SK-N-SH (cell line): ENCODE results near the gene PGAM2. TPM values are rescaled to one million over a fixed set of nuclear protein-coding genes. Genes with fewer than 3 reads are reported as not detected.

ENCODE experiments used
- CTCF ChIA-PET: fragments of 300-600, 350-600 bp; formaldehyde crosslinking; extraction: SDS; loops from one replicate; lab custom pipeline; 2021; lab: Yijun Ruan, JAX
- POLR2A ChIA-PET: fragments of 350-600 bp; sonication (Branson Sonifier 250); formaldehyde crosslinking; extraction: SDS; loops from one replicate; lab custom pipeline; 2020; ENCODE audit warnings: antibody characterized with exemption, inconsistent platforms; lab: Yijun Ruan, JAX
- DNase-seq: peaks from one replicate; pipeline ENCODE4 v3.0.0; 2012
- H2AFZ ChIP-seq: fragments of 200-600 bp; sonication (generic); 2 replicates; pipeline ENCODE4 v1.8.1; 2016; ENCODE audit warnings: antibody characterized with exemption, mild to moderate bottlenecking, low read depth
- H3F3A ChIP-seq: fragments of 200-600 bp; sonication (generic); replicated peaks from 2 replicates; pipeline ENCODE3; 2016; ENCODE audit warnings: antibody characterized with exemption, mild to moderate bottlenecking; ENCODE audit not compliant: insufficient read depth
- H3K27ac ChIP-seq, 2 experiments: fragments of 200-500 bp in 1 of 2; fragments of 200-600 bp in 1 of 2; sonication (Bioruptor generic) in 1 of 2; sonication (generic), shearing (Covaris generic) in 1 of 2; 2 replicates each; pipeline versions ENCODE4 v1.5.1 to v1.6.1; 2014 to 2016; ENCODE audit warnings: low read depth in 2 of 2, inconsistent platforms in 1 of 2, low read length in 1 of 2, mild to moderate bottlenecking in 1 of 2, mixed read lengths in 1 of 2
- H3K27me3 ChIP-seq: fragments of 200-600 bp; sonication (generic), shearing (Covaris generic); 2 replicates; pipeline ENCODE4 v1.6.1; 2016; ENCODE audit warnings: mixed run types; ENCODE audit not compliant: insufficient read depth
- H3K36me3 ChIP-seq, 2 experiments: fragments of 200-500 bp in 1 of 2; fragments of 200-600 bp in 1 of 2; sonication (Bioruptor generic) in 1 of 2; sonication (generic) in 1 of 2; replicated peaks in 1 of 2; 2 replicates each; pipeline versions ENCODE3 to v1.5.1; 2014 to 2016; ENCODE audit warnings: low read length in 1 of 2, mild to moderate bottlenecking in 1 of 2; ENCODE audit not compliant: insufficient read depth in 2 of 2, control insufficient read depth in 1 of 2
- H3K4me1 ChIP-seq, 2 experiments: fragments of 200-500 bp in 1 of 2; fragments of 200-600 bp in 1 of 2; sonication (Bioruptor generic) in 1 of 2; sonication (generic), shearing (Covaris generic) in 1 of 2; 2 replicates each; pipeline versions ENCODE4 v1.5.1 to v1.6.1; 2014 to 2016; ENCODE audit warnings: low read depth in 1 of 2, low read length in 1 of 2, mixed run types in 1 of 2; ENCODE audit not compliant: insufficient read depth in 2 of 2, control insufficient read depth in 1 of 2
- H3K4me2 ChIP-seq: fragments of 200-600 bp; sonication (generic), shearing (Covaris generic); 2 replicates; pipeline ENCODE4 v1.6.1; 2017; ENCODE audit warnings: mixed run types
- H3K4me3 ChIP-seq, 2 experiments: fragments of 200-500 bp in 1 of 2; fragments of 200-600 bp in 1 of 2; sonication (Bioruptor generic) in 1 of 2; sonication (generic), shearing (Covaris generic) in 1 of 2; 2 replicates each; pipeline versions ENCODE4 v1.5.1 to v1.8.1; 2014 to 2016; ENCODE audit warnings: low read depth in 2 of 2, inconsistent platforms in 1 of 2, low read length in 1 of 2, mild to moderate bottlenecking in 1 of 2, mixed read lengths in 1 of 2, moderate library complexity in 1 of 2
- H3K79me2 ChIP-seq: fragments of 200-600 bp; sonication (generic); 2 replicates; pipeline ENCODE4 v1.8.1; 2017; ENCODE audit warnings: mild to moderate bottlenecking; ENCODE audit not compliant: insufficient read depth
- H3K9ac ChIP-seq: fragments of 200-600 bp; sonication (generic); 2 replicates; pipeline ENCODE4 v1.6.1; 2017; ENCODE audit warnings: mixed run types
- H3K9me2 ChIP-seq: fragments of 200-600 bp; sonication (generic); 2 replicates; pipeline ENCODE4 v1.6.1; 2017; ENCODE audit warnings: mixed run types
- H3K9me3 ChIP-seq: fragments of 200-600 bp; sonication (generic); 2 replicates; pipeline ENCODE4 v1.6.1; 2017; ENCODE audit warnings: mixed run types, mild to moderate bottlenecking, moderate library complexity
- H4K20me1 ChIP-seq: fragments of 200-600 bp; sonication (generic); 2 replicates; pipeline ENCODE4 v1.6.1; 2017; ENCODE audit warnings: mild to moderate bottlenecking, mixed run types; ENCODE audit not compliant: insufficient read depth
- CHD2 ChIP-seq: fragments of 150-350 bp; IDR thresholded peaks from 2 replicates; pipeline ENCODE4 v1.6.1; 2018; ENCODE audit warnings: low read length; ENCODE audit not compliant: partially characterized antibody
- ELF1 ChIP-seq: IDR thresholded peaks from 2 replicates; pipeline ENCODE4 v1.4.0; 2012
- EP300 ChIP-seq, 2 experiments: IDR thresholded peaks; 2 replicates each; pipeline versions ENCODE4 v1.4.0 to v1.6.1; 2012; ENCODE audit warnings: borderline replicate concordance in 1 of 2, low read depth in 1 of 2, low read length in 1 of 2
- FOXJ3 ChIP-seq: sonication (generic); formaldehyde crosslinking; IDR thresholded peaks from 2 replicates; pipeline ENCODE4 v1.5.1; 2020; ENCODE audit warnings: mild to moderate bottlenecking, missing genetic modification reagents
- FOXM1 ChIP-seq: IDR thresholded peaks from 2 replicates; pipeline ENCODE4 v1.4.0; 2012; ENCODE audit warnings: low read depth, mild to moderate bottlenecking
- GATA2 ChIP-seq: sonication (generic); formaldehyde crosslinking; IDR thresholded peaks from 2 replicates; pipeline ENCODE4 v1.5.0; 2020; ENCODE audit warnings: mild to moderate bottlenecking, missing genetic modification reagents
- JUND ChIP-seq: IDR thresholded peaks from 2 replicates; pipeline ENCODE4 v1.4.0; 2012
- MAX ChIP-seq: IDR thresholded peaks from 2 replicates; pipeline ENCODE4 v1.4.0; 2012; ENCODE audit warnings: low read depth
- MEF2A ChIP-seq: IDR thresholded peaks from 2 replicates; pipeline ENCODE4 v1.4.0; 2012; ENCODE audit warnings: low read depth, borderline replicate concordance
- NFIC ChIP-seq: IDR thresholded peaks from 2 replicates; pipeline ENCODE4 v1.4.0; 2012; ENCODE audit warnings: borderline replicate concordance
- NRF1 ChIP-seq: IDR thresholded peaks from 2 replicates; pipeline ENCODE4 v1.6.1; 2012; ENCODE audit warnings: low read depth, mild to moderate bottlenecking, low read length
- RAD21 ChIP-seq: IDR thresholded peaks from 2 replicates; pipeline ENCODE4 v1.6.1; 2012; ENCODE audit warnings: mild to moderate bottlenecking, low read length
- RCOR1 ChIP-seq: fragments of 150-350 bp; IDR thresholded peaks from 2 replicates; pipeline ENCODE4 v1.6.1; 2017; ENCODE audit warnings: antibody characterized with exemption, low read length
- RFX5 ChIP-seq: IDR thresholded peaks from 2 replicates; pipeline ENCODE4 v1.6.1; 2012; ENCODE audit warnings: mild to moderate bottlenecking, improper control_type of control experiment, low read length
- RXRA ChIP-seq: IDR thresholded peaks from 2 replicates; pipeline ENCODE4 v1.4.0; 2012; ENCODE audit warnings: low read depth, mild to moderate bottlenecking, borderline replicate concordance
- SIN3A ChIP-seq: IDR thresholded peaks from 2 replicates; pipeline ENCODE4 v1.6.1; 2012; ENCODE audit warnings: low read depth, mild to moderate bottlenecking, low read length, moderate library complexity, borderline replicate concordance
- SMC3 ChIP-seq: IDR thresholded peaks from 2 replicates; pipeline ENCODE4 v1.6.1; 2012; ENCODE audit warnings: low read depth, low read length, improper control_type of control experiment
- TCF12 ChIP-seq: IDR thresholded peaks from 2 replicates; pipeline ENCODE4 v1.4.0; 2012
- TEAD4 ChIP-seq: IDR thresholded peaks from 2 replicates; pipeline ENCODE4 v1.4.0; 2012; ENCODE audit warnings: mild to moderate bottlenecking, borderline replicate concordance; ENCODE audit not compliant: insufficient read depth
- ZBTB33 ChIP-seq: IDR thresholded peaks from 2 replicates; pipeline ENCODE4 v1.4.0; 2012; ENCODE audit warnings: low read depth, borderline replicate concordance
- WGBS: methylation state at CpG from one replicate; pipeline ENCODE4 v1.1.6; 2017; ENCODE audit warnings: low lambda C conversion rate; 5-methylcytosine and 5-hydroxymethylcytosine counted together
- polyA plus RNA-seq, 3 experiments: library from polyadenylated mRNA; depleted of rRNA; stranded (reverse); fragments of >200 nt; gene quantifications; 2 replicates each; pipeline ENCODE4 v1.2.3, GENCODE V29; 2012
- TF ChIP-seq, protein P1 (sequence below): IDR thresholded peaks from 2 replicates; pipeline ENCODE4 v1.6.1; 2012; ENCODE audit warnings: mild to moderate bottlenecking, low read depth, low read length, moderate library complexity
- TF ChIP-seq, protein P2 (sequence below): fragments of 150-350 bp; IDR thresholded peaks from 2 replicates; pipeline ENCODE4 v1.6.1; 2016; ENCODE audit warnings: mild to moderate bottlenecking, low read depth, low read length
- TF ChIP-seq, protein P3 (sequence below): fragments of 150-350 bp; IDR thresholded peaks from 2 replicates; pipeline ENCODE4 v1.6.1; 2017; ENCODE audit warnings: antibody characterized with exemption, low read length, low read depth, borderline replicate concordance
- TF ChIP-seq, protein P4 (sequence below): IDR thresholded peaks from 2 replicates; pipeline ENCODE4; 2012

Gene PGAM2
- polyA plus RNA-seq, 1 of the 3 experiments (the other 2 are of a cell fraction) = 0.79 TPM

- Histone ChIP-seq H3K27me3 (no peaks in the 10 kb centered on the region), H3K4me1 (peaks cover 9 to 26% of the 10 kb centered on the region in 2 experiments), H3K27ac (peak within 1 kb of the TSS; percentile 61 to 95), H4K20me1 (peaks cover 37% of the 10 kb centered on the region), H3K4me2 (peak within 1 kb of the TSS; percentile 90), H3F3A (peaks cover 8% of the 10 kb centered on the region), H3K9me2 (no peaks in the 10 kb centered on the region), H3K9me3 (no peaks in the 10 kb centered on the region), H3K79me2 (peaks cover 51% of the 10 kb centered on the region), H3K9ac (peak within 1 kb of the TSS; percentile 80), H3K4me3 (peak within 1 kb of the TSS; percentile 75 to 94), H2AFZ (peak within 1 kb of the TSS; percentile 86), H3K36me3 (peaks cover 11 to 21% of the 10 kb centered on the region in 2 experiments)
- ChIA-PET POLR2A (interaction anchor here (0.6 to 1.7 kb wide), 11 partner anchors 9 to 175 kb away, joined by 3 to 11 read pairs (median 5); partner anchors contain the start of genes MRPS24, PGAM2 and YKT6), CTCF (interaction anchor here (0.7 to 1.9 kb wide), 6 partner anchors 13 to 152 kb away, joined by 3 to 8 read pairs (median 4); no protein-coding TSS in a partner anchor)
- under 1% methylated on average over 55 of the region's 74 CpGs for WGBS
- peak; percentile 99 for DNase-seq
- TF ChIP-seq MAX (peak; percentile 97), ELF1 (peak; percentile 94), FOXM1 (no peak), RAD21 (no peak), NFIC (no peak), JUND (no peak), TEAD4 (no peak), NRF1 (no peak), RXRA (no peak), RCOR1 (no peak), MEF2A (no peak), ZBTB33 (no peak), SMC3 (no peak), EP300 (IDR thresholded peaks at IDR 0.05; ENCODE audit: borderline replicate concordance in 1 of 2, low read depth in 1 of 2, low read length in 1 of 2) (no peak), RFX5 (no peak), CHD2 (peak; percentile 65), FOXJ3 (CRISPR knock-in tag) (no peak), TCF12 (peak; percentile 54; the same call in 1 of the 2 replicates), SIN3A (peak; percentile 97), GATA2 (CRISPR knock-in tag) (no peak)
- TF ChIP-seq, protein P1, sequence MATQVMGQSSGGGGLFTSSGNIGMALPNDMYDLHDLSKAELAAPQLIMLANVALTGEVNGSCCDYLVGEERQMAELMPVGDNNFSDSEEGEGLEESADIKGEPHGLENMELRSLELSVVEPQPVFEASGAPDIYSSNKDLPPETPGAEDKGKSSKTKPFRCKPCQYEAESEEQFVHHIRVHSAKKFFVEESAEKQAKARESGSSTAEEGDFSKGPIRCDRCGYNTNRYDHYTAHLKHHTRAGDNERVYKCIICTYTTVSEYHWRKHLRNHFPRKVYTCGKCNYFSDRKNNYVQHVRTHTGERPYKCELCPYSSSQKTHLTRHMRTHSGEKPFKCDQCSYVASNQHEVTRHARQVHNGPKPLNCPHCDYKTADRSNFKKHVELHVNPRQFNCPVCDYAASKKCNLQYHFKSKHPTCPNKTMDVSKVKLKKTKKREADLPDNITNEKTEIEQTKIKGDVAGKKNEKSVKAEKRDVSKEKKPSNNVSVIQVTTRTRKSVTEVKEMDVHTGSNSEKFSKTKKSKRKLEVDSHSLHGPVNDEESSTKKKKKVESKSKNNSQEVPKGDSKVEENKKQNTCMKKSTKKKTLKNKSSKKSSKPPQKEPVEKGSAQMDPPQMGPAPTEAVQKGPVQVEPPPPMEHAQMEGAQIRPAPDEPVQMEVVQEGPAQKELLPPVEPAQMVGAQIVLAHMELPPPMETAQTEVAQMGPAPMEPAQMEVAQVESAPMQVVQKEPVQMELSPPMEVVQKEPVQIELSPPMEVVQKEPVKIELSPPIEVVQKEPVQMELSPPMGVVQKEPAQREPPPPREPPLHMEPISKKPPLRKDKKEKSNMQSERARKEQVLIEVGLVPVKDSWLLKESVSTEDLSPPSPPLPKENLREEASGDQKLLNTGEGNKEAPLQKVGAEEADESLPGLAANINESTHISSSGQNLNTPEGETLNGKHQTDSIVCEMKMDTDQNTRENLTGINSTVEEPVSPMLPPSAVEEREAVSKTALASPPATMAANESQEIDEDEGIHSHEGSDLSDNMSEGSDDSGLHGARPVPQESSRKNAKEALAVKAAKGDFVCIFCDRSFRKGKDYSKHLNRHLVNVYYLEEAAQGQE = no peak; the same call in 1 of the 2 replicates
- TF ChIP-seq, protein P2, sequence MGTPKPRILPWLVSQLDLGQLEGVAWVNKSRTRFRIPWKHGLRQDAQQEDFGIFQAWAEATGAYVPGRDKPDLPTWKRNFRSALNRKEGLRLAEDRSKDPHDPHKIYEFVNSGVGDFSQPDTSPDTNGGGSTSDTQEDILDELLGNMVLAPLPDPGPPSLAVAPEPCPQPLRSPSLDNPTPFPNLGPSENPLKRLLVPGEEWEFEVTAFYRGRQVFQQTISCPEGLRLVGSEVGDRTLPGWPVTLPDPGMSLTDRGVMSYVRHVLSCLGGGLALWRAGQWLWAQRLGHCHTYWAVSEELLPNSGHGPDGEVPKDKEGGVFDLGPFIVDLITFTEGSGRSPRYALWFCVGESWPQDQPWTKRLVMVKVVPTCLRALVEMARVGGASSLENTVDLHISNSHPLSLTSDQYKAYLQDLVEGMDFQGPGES = no peak
- TF ChIP-seq, protein P3, sequence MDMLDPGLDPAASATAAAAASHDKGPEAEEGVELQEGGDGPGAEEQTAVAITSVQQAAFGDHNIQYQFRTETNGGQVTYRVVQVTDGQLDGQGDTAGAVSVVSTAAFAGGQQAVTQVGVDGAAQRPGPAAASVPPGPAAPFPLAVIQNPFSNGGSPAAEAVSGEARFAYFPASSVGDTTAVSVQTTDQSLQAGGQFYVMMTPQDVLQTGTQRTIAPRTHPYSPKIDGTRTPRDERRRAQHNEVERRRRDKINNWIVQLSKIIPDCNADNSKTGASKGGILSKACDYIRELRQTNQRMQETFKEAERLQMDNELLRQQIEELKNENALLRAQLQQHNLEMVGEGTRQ = no peak; the same call in 1 of the 2 replicates
- TF ChIP-seq, protein P4, sequence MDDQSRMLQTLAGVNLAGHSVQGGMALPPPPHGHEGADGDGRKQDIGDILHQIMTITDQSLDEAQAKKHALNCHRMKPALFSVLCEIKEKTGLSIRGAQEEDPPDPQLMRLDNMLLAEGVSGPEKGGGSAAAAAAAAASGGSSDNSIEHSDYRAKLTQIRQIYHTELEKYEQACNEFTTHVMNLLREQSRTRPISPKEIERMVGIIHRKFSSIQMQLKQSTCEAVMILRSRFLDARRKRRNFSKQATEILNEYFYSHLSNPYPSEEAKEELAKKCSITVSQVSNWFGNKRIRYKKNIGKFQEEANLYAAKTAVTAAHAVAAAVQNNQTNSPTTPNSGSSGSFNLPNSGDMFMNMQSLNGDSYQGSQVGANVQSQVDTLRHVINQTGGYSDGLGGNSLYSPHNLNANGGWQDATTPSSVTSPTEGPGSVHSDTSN = peak; percentile 69
Observed at GRCh38 chr7:44044315-44045225, 20.8 kb downstream of the PGAM2 start, which contains the start of gene DBNL. Gene DBNL (plus strand): TSS chr7:44044702. CDS start chr7:44044738, 36 bp downstream.
